Measurements from ENCODE around the gene MAP3K4.
"Not testable (repeated sequence)": the region's sequence is repeated elsewhere in the genome, so short reads cannot be mapped to it uniquely, and the experiment has no call there.

Gene MAP3K4

GRCh38 chr6:161109366-161109765 is 117.8 kb downstream of the MAP3K4 start:
- TF ChIP-seq, protein P1, sequence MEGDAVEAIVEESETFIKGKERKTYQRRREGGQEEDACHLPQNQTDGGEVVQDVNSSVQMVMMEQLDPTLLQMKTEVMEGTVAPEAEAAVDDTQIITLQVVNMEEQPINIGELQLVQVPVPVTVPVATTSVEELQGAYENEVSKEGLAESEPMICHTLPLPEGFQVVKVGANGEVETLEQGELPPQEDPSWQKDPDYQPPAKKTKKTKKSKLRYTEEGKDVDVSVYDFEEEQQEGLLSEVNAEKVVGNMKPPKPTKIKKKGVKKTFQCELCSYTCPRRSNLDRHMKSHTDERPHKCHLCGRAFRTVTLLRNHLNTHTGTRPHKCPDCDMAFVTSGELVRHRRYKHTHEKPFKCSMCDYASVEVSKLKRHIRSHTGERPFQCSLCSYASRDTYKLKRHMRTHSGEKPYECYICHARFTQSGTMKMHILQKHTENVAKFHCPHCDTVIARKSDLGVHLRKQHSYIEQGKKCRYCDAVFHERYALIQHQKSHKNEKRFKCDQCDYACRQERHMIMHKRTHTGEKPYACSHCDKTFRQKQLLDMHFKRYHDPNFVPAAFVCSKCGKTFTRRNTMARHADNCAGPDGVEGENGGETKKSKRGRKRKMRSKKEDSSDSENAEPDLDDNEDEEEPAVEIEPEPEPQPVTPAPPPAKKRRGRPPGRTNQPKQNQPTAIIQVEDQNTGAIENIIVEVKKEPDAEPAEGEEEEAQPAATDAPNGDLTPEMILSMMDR (IDR thresholded peaks at IDR 0.05; ENCODE audit: low read depth, low read length) = no peak
- H3K4me3 ChIP-seq (replicated peaks in 1 of 2; ENCODE audit: low read depth in 2 of 2, low read length in 2 of 2) = no peak overlapping the region
- no peak for DNase-seq (ENCODE audit: low read depth in 2 of 2)

DNA sequence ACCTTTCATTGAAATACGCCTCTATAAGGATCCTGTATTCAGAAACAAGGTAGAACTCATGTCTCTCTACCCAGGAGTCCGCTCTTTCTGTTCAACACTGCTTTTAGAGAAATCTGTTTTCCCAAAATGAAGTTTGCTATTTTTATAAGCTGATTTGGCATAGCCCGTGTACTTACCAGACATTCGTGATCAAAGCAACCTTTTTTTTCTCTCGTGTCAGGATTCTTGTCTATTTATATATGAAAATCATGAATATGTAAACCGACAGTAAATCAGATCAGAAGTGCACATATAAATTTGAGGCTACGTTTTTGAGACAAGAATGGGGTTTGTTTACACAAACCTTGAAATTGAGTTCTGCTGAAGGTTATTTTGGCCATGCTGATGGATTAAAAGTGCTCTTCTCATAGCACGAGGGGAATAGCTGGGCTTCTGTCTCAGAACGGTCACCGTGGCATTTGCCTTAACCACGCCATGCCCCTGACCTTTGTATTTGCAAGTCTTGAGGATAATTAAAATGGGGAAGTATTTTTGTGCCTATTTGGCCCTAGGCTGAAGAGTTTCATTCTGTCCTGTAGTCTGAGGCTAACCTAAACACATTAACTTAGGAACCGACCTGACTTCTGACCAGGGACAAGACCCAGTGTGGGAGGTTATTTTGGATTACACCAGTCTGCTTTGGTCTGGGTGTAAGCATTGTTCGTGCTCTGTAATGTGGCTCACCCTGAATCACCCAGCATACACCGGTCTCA is 118.6 kb downstream of the MAP3K4 start:
- no peak overlapping the region for H3K4me3 ChIP-seq (replicated peaks in 1 of 2; ENCODE audit: low read depth in 2 of 2, low read length in 2 of 2)
- DNase-seq (ENCODE audit: low read depth in 2 of 2) = no peak
- TF ChIP-seq, protein P1 (IDR thresholded peaks at IDR 0.05; ENCODE audit: low read depth, low read length) = no peak

DNA sequence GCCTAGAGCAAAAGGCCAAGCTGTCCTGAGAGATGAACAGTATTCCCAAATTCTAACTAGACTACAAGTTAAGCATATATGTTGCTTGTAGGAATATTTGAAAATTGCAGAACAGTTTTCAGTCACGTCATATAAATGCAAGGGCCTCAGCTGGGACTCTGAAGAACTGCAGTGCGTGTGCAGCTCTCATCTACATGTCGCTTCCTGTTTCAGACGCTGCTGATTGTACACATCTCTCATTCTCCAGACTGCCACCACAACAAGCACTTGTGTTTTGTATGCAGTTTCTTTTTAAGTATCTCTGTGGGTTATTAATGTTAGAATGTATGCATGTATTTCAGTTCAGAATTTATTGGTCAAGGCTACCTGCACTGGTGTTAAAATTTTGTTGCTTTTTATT is 119.7 kb downstream of the MAP3K4 start:
- no peak for DNase-seq (ENCODE audit: low read depth in 2 of 2)
- no peak overlapping the region for H3K4me3 ChIP-seq (replicated peaks in 1 of 2; ENCODE audit: low read depth in 2 of 2, low read length in 2 of 2)
- TF ChIP-seq, protein P1 (IDR thresholded peaks at IDR 0.05; ENCODE audit: low read depth, low read length) = no peak

DNA sequence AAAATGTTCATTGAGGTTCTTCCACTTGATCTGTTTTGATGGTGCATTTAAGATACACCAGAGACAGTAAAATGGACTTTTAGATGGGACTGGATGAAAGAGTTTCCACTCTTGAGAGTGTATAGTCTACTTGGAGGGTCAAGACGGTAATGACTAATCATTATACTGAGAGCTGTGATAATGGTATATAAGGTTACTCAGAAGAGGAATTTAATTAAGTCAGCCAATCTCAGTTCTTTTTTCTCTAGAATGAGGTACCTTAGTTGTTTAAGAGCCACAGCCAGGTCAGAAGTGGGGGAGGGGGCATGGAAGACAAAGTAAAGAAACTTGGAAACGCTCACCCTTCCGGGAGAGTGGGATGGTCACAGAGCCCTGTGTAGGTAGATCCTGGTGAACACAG is 123.9 kb downstream of the MAP3K4 start:
- TF ChIP-seq, protein P1 (IDR thresholded peaks at IDR 0.05; ENCODE audit: low read depth, low read length) = no peak
- H3K4me3 ChIP-seq (replicated peaks in 1 of 2; ENCODE audit: low read depth in 2 of 2, low read length in 2 of 2) = no peak overlapping the region
- no peak for DNase-seq (ENCODE audit: low read depth in 2 of 2)

GRCh38 chr6:161116554-161116953 is 125.0 kb downstream of the MAP3K4 start:
- DNase-seq (ENCODE audit: low read depth in 2 of 2) = no peak
- H3K4me3 ChIP-seq (replicated peaks in 1 of 2; ENCODE audit: low read depth in 2 of 2, low read length in 2 of 2) = no peak overlapping the region
- TF ChIP-seq, protein P1 (IDR thresholded peaks at IDR 0.05; ENCODE audit: low read depth, low read length) = no peak

DNA sequence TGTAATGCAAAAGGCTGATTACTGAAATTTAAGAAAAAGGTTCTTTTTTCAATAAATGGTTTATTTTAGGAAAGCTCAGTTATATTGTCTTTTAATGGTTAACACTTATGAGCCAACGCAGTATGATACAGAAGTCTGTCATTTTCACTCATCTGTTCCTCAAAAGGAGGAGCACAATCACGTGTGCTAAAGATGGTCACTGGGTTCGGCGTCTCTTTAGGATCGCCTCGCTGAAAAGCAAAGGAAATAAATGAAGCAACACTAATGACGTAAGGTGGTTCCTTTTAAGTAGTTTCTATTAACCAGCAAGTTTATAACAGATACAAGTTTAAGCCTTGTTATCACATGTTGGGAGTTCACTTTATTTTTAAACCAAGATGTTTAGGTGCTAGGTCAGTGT is 125.7 kb downstream of the MAP3K4 start:
- DNase-seq (ENCODE audit: low read depth in 2 of 2) = no peak
- TF ChIP-seq, protein P1 (IDR thresholded peaks at IDR 0.05; ENCODE audit: low read depth, low read length) = no peak
- no peak overlapping the region for H3K4me3 ChIP-seq (replicated peaks in 1 of 2; ENCODE audit: low read depth in 2 of 2, low read length in 2 of 2)

GRCh38 chr6:161117942-161118341 is 126.4 kb downstream of the MAP3K4 start:
- TF ChIP-seq, protein P1 (IDR thresholded peaks at IDR 0.05; ENCODE audit: low read depth, low read length) = no peak
- DNase-seq (ENCODE audit: low read depth in 2 of 2) = no peak
- no peak overlapping the region for H3K4me3 ChIP-seq (replicated peaks in 1 of 2; ENCODE audit: low read depth in 2 of 2, low read length in 2 of 2)

DNA sequence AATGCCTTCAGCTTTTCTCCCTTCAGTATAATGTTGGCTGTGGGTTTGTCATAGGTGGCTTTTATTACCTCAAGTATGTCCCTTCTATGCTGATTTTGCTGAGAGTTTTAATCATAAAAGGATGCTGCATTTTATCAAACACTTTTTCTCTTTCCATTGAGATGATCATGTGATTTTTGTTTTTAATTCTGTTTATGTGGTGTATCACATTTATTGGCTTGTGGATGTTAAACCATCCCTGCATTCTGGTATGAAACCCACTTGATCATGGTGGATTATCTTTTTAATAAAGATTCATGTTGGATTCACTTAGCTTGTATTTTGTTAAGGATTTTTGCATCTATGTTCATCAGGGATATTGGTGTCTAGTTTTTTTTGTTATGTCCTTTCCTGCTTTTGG is 131.8 kb downstream of the MAP3K4 start:
- not testable (repeated sequence) for DNase-seq (ENCODE audit: low read depth in 2 of 2); H3K4me3 ChIP-seq (replicated peaks in 1 of 2; ENCODE audit: low read depth in 2 of 2, low read length in 2 of 2)
